IPS DF 4.7 (cell line): ENCODE data around the gene USP50.
"Not testable (repeated sequence)": the region's sequence is repeated elsewhere in the genome, so short reads cannot be mapped to it uniquely, and the experiment has no call there.

Experiments
- DNase-seq: peaks from one replicate; pipeline ENCODE4 v3.0.0-alpha.2; 2013; ENCODE audit warnings: low spot score; ENCODE audit errors: extremely low read depth

USP50 gene

DNA sequence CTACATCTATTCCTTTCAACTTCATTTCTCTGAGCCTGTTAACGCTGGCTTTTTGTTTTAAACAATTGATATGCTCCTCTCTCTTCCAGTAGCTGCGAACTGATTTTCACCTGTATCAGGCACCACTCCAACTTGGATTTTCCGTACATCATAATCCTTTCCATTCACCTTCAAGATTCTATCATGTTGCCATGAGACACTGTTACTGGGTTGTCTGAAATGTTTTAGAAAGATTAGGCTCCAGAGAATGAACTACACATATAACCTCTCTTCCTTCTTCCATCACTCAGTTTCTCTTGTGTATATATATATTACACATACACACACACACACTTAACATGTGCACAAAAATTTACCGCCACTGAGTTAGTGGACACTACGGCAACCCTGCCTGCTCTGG, at the start of gene USP50:
USP50 (minus strand) TSS at position 101 of the 400 bp plus-strand sequence. CDS start 141 bp downstream, outside the sequence.
- DNase-seq, result no peak

DNA sequence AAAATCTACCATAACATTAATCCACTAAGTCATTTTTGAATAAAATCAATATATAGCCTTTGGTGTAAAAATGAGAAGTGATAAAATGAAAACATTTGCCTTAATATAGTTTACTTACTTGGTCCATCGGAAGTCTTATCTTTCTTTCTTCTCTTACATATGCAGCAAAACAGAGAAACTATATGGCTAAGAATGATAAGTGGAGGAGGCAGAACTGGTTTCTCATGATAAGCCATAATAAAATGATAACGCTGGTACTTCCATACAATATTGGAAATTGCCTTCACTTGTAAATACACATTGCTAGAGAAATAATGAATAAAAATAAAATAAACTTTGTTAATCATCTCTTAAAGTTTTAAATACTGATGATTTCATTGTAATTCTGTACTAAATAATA, 47.8 kb upstream of the USP50 start:
- no peak for DNase-seq

DNA sequence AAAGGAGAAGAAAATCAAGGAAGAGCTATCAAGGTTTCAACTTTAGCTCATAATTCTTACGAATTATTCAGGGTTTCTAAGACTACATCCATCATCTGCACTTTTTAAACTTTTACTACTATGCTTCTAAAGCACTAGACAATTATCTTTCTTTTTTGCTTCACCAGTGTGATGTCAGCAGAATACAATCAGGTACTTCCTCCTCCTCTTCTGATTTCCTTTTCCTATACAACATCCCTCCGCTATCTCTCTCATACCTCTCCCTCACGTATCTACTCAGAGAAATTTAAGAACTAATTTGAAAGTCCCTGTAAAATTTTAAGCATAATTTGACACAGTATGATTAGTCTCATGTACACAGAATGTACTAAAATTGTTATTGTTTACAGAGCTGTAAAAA, 47.3 kb upstream of the USP50 start:
- DNase-seq, result no peak

DNA sequence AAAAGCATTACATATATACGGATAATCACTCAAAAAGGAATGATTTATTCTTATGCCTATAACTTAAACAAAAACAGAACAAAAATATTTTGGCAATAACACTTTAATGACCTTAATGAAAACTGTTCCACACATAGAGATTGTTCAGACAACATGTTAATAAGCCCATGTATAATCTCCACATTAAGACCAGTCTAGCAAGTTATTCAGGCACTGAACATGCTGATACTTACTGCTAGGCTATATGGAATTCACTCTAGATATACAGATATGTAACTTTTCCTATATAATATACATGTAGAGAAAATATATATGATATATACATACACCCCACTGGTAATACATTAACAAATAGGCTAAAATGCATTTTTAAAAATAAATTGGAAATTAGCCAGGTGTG, 43.8 kb upstream of the USP50 start:
- DNase-seq, result no peak

DNA sequence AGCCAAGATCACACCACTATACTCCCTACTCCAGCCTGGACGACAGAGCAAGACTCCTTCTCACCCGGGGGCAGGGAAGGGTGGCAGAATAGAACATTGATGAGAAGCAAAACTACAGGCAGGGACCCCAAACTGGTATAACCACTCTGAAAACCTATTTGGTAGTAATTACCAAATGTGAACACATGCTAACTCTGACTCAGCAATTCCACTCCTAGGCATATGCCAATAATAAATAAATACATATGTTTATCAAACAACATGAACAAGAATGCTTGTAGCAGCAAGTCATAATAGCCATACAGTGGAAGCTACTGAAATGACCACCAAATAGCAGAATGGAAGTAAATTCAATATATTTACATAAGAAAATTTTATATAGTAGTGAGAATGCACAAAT, 31.0 kb upstream of the USP50 start:
- DNase-seq, result no peak

DNA sequence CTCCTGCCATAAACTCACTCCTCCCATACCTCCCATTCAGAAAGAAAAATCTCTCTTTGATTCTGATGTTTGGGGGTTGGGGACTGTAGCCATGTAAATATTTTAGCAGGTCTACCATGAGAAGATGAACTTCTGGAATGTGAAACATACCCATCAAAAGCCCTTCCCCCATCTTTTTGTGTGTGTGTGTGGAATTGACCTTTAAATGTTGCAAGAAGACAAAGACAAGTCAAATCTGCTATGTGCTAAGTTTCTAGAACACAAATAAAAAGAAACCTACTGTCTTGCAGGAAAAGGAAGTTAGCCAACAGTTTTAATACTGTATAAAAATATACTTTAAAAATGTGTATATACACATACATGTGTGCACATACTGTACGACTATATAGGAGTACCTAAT, 29.7 kb upstream of the USP50 start:
- DNase-seq, result no peak

DNA sequence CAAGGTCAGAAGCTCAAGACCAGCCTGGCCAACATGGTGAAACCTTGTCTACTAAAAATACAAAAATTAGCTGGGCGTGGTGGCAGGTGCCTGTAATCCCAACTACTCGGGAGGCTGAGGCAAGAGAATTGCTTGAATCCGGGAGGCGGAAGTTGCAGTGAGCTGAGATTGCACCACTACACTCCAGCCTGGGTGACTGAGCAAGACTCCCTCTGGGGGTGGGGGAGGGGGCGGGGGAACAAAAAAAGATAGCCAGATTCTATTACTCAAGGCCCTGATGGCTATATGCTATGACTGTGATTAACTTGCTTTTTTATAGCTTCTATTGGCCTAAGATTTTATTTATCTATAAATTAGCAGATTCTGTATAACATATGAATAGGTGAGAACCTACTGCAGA, 27.4 kb upstream of the USP50 start:
- not testable (repeated sequence) for DNase-seq

DNA sequence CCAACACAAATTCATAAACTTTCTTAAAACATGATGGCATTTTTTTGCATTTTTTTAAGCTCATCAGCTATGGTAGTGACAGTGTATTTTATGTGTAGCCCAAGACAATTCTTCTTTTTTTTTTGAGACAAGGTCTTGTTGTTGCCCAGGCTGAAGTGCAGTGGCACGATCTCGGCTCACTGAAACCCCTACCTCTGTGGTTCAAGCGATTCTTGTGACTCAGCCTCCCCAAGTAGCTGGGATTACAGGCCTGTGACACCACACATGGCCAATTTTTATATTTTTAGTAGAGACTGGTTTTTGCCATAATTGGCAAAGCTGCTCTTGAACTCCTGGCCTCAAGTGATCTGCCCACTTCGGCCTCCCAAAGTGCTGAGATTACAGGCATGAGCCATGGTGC, 17.3 kb upstream of the USP50 start:
- no peak for DNase-seq

DNA sequence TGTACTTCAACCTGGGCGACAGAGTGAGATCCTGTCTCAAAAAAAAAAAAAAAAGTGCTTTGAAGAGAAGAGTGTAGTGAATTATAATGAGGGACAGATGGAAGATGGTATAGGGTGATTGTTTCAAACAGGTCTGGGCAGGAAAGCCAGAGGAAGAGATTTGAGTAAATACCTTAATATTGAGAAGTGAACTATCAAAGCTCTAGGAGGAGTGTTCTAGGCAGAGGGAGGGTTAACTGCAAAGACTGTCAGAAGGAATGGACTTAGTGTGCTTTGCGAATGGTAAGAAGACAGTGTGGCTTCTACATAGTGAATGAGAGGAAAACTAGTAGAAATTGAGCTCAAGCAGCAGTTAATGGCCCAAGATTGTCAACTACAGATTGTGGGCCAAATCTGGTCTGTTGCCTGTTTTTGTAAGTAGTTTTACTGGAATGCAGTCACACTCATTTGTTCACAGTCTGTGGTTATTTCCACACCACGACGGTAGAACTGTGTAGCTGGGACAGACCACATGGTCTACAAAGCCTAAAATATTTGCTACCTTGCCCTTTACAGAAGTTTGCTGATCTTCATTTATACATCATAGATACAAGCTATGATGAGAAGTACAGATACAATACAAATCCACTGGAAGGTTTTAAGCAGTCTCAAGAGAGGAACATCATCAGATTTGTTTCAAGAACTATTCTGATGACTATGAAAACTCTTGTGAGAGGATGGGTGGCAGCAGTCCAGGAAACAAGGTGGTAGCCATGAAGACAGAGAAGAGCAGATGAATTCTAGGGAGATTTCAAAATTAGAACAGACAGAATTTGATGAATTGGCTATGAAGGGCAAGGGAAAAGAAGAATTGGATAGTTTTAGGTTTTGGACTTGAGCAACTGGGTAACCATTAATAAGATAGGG, 16.5 kb upstream of the USP50 start:
- DNase-seq, result no peak

DNA sequence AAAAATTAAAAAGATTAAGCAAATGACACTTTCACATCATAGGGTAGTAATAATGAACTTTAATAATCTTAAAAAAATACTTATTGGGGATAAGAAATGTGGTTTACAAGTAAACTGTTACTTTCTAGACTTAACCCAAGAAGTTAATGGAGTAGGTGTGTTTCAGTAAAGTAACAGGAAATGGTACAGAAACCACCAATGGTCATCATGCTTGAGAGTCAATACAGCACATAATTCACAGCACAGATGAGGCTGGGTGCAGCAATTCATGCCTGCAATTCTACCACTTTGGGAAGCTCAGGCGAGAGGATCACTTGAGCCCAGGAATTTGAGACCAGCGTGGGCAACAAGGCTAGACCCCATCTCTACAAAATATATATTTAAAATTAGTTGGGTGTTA, 11.5 kb upstream of the USP50 start:
- DNase-seq, result no peak

DNA sequence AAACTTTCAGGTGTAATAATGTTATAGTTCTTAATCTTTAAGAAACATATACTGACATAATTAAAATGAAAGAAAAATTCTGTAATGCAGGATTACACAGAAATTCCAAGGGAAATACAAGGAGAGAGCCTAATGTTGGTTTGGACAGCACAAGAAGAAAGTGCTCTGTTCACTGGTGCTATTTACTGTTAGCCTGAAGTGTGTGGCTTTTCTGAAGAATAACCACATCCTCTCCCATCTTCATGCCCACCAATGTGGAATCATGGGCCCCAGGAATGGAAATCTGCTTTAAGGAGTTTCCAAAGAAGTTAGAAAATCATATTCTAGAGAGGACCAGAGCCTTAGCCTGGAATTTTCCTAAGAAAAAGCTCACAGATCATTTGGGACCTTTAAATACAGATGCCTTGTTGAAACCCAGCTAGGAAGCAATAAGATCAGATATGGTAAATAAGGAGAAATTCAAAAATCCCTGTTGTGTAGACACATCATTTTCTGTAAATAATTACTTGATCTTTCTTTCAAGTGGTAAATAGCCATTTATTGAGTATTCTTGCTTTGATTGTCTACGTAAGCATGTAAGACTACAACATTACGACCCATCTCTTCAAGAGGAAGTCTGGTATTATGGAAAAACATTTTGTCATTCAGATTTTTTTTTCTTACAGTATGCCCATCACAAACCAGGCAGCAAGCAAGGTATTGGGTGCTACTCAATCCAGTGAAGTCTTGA, 10.3 kb upstream of the USP50 start:
- DNase-seq, result no peak

DNA sequence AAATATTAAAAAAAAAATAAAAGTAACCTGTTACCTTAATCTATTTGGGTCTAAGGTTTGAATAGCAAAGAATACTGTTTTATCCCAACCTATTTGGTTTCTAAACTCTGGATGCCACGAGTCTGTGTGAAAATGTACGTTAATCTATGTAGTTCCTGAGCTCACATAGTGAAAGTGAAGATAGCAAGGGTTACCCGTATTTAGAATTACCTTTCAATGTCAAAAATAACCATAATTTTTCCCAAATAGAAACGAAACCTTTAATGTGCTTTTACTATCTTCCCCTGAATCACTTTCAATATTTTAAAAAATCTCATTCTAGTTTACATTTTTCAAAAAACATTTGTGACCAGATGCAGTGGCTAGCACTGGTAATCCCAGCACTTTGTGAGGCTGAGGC, 5.8 kb upstream of the USP50 start:
- no peak for DNase-seq

DNA sequence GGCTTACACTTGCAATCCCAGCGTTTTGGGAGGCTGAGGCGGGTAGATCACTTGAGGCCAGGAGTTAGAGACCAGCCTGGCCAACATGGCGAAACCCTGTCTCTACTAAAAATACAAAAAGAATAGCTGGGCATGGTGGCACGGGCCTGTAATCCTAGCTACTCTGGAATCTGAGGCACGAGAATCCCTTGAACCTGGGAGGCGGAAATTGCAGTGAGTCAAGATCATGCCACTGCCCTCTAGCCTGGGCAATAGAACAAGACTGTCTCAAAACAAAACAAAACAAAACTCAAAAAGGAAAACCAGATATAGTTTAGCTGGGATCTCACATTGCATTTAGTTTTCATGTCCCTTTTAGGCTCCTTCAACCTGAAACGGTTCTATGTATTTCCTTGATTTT, 2.9 kb upstream of the USP50 start:
- DNase-seq, result no peak

DNA sequence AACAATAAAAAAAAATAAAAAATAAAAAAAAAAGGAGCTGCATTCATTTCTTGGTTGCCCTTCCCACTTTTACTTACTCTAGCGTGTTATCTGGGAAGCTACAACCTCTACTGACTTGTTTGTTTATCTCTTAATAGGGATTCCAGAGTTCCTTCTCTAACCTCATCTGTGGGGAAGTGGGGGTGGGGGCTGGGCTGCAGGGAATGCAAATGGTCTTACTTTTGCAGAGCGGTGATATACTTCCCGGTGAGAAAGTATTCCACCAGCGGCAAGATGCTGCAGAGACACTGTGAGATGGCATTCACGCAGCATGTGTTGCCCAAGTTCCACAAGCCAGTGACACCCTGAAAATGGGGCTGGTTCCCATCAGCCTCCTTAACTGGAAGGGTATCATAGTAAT, 2.1 kb downstream of the USP50 start:
- DNase-seq, result no peak

DNA sequence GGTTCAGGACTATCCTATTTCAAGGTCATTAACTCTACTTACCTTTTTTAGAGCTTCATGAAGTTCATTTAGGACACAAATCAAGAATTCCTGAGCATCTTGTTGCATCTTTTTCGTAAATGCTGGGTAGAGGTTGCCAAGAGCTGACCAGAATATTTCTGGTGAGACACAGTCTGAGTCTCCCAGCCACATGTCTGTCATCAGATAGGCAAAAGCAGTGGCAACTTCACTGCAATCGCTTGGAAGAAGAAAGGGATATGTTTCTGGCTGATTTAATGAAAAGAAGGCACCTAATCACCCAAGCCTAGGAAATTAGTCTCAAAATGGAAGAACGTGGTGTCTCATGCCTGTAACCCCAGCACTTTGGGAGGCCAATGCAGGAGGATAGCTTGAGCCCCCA, 2.9 kb downstream of the USP50 start:
- DNase-seq, result no peak

DNA sequence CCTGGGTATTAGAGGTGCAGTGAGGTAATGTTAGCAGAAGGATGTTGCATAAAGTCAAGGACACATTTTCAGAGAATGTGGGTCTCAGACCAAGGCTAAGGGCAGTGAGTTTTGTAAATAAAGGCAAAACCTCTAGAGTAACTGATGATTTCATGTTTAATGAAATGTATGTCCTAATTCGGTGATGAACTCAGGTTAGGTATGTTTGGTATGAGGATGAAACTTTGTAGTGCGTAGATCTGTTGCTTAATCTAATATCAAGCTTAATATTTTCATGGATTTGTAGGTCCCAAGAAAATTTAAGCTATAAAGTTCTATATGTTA, 3.6 kb downstream of the USP50 start:
- DNase-seq, result no peak

DNA sequence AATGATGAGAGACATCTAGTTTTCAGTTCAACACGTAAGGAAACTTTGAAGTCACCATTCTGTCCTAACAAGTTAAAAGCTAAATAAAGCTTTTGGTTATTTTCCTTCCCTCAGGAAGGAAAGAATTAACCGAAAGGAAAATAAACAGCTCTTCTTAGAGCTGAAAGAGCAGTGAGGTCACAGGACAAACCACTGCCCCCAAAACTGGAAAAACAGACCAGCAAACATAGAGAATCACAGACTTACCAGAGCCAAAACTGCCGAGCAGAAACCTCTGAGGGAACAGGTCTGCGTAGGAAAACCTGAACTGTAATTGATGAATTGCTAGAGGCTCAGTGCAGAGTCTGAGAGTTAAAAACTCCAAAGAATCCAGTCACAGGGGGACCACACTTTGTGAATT, 14.7 kb downstream of the USP50 start:
- no peak for DNase-seq

DNA sequence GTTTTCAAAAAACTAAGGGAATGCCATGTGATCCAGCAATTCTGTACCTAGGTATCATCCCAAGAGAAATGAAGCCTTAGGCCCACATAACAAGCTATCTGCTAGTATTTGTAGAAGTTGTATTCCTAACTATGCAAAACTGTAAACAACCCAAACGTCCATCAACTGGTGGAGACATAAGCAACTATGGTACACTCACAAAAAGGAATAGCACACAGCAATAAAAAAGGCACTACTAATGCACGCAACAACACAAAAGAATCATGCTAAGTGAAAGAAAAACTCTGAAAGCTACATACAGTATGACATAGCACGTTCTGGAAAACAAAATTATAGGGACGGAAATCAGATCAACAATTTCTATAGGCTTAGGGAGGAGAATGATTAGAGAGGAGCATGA, 15.3 kb downstream of the USP50 start:
- DNase-seq, result no peak

DNA sequence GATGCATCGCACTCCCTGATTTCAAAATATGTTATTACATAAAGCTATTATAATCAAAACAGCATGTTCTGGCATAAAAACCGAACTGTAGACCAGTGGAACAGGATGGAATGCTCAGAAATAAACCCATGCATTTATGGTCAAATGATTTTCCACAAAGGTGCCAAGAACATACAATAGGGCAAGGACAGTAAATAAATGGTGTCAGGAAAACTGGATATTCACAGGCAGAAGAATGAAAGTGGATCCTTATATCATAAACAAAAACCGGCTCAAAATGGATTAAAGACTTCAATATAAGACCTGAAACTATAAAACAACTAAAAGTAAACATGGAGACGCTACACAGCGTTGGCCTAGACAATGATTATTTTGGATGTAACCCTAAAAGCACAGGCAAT, 22.6 kb downstream of the USP50 start:
- no peak for DNase-seq

DNA sequence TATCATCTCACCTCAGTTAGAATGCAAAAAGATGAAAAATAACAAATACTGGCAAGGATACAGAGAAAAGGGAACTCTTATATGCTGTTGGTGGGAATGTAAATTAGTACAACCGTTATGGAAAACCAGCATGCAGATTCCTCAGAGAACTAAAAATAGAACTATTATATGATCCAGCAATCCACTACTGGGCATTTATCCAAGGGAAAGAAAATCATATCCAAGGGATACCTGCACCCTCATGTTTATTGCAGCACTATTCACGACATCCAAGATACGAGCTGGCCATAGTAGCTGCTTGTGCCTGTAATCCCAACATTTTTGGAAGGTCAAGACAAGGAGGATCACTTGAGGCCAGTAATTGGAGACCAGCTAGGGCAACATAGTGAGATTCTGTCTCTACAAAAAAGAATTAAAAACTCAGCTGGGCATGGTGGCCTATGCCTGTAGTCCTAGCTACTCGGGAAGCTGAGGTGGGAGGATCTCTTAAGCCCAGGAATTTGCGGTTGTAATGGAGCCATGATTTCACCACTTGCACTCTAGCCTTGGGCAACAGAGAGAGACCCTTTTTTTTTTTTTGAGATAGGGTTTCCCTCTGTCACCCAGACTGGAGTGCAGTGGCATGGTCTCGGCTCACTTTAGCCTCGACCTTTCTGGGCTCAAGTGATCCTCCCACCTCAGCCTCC, 26.6 kb downstream of the USP50 start:
- no peak for DNase-seq

DNA sequence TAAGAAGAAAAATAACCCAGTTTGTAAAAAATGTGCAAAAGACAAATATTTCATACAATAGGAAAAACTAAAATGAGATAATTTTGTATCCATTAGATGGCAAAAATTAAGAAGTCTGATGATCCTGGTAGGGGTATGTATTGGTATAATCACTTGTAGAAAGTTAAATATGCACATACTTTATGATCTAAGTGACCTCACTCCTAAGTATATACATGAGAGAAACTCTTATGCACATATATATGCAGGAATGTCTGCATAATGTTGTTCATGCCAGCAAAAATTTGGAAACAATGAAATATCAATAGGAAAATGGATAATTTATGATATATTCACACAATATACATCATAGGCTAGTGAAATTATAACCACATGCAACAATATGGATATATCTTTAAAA, 33.5 kb downstream of the USP50 start:
- DNase-seq, result no peak

DNA sequence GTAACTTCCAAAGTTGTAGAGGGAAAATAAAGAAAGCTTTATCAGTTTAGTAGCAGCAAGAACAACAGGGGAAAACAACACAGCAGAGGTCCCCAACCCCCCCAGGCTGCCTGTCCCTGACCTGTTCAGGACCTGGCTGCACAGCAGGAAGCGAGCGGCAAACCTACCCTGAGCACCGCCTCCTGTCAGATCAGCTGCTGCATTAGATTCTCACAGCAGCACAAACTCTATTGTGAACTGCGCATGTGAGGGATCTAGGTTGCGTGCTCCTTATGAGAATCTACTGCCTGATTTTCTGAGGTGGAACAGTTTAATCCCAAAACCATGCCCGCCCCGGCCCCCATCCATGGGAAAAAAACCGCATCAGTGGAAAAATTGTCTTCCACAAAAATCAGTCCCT, 40.3 kb downstream of the USP50 start:
- no peak for DNase-seq
